MM.1S (cell line): ENCODE data around the gene ANKZF1.

Source experiments
- CTCF ChIP-seq: fragments of 300-600 bp; sonication (generic); IDR thresholded peaks from 2 replicates; pipeline ENCODE4 v1.5.1; 2016; ENCODE audit warnings: antibody characterized with exemption, low read length, mixed read lengths
- EZH2 ChIP-seq: fragments of 300-600 bp; sonication (generic); optimal IDR thresholded peaks from 2 replicates; pipeline ENCODE3; 2017; ENCODE audit warnings: low read depth, mild to moderate bottlenecking, antibody characterized with exemption, low read length, mixed read lengths
- EZH2phosphoT487 ChIP-seq: fragments of 300-600 bp; sonication (generic); IDR thresholded peaks from 2 replicates; pipeline ENCODE4 v1.6.1; 2018; ENCODE audit warnings: antibody characterized with exemption, low read length

- no peak for TF ChIP-seq CTCF
- no peak for TF ChIP-seq EZH2
- TF ChIP-seq EZH2phosphoT487, result no peak
Observed at GRCh38 chr2:219182331-219183150, 47.1 kb upstream of the ANKZF1 start.
